HEK293 (cell line): Measurements from ENCODE around the gene CACNB2.

Experiments used
- PRDM2 ChIP-seq: fragments of 450-650 bp; formaldehyde crosslinking; IDR thresholded peaks from 2 replicates; pipeline ENCODE4 v1.5.1; 2016; ENCODE audit warnings: missing biosample characterization, missing genetic modification characterization, borderline replicate concordance
- ZNF76 ChIP-seq: fragments of 450-650 bp; formaldehyde crosslinking; IDR thresholded peaks from 2 replicates; pipeline ENCODE4; 2016; ENCODE audit warnings: low read depth, missing biosample characterization, missing genetic modification characterization, borderline replicate concordance
- ZNF792 ChIP-seq: fragments of 450-650 bp; formaldehyde crosslinking; IDR thresholded peaks from 2 replicates; pipeline ENCODE4 v1.5.1; 2016; ENCODE audit warnings: missing biosample characterization, missing genetic modification characterization

GRCh38 chr10:18456984-18457383 lies 316.8 kb downstream of the CACNB2 start:
- no peak for TF ChIP-seq PRDM2 (tag by site-specific recombination)
- no peak for TF ChIP-seq ZNF76 (tag by site-specific recombination)
- TF ChIP-seq ZNF792, result no peak
